GM23248 (cell line): ENCODE results near the gene IRS1.

Source experiments
- EZH2 ChIP-seq: fragments of 200-600 bp; sonication (generic); IDR thresholded peaks from 2 replicates; pipeline ENCODE4 v1.6.1; 2018; ENCODE audit warnings: antibody characterized with exemption, mild to moderate bottlenecking; ENCODE audit not compliant: insufficient read depth, poor library complexity, severe bottlenecking
- EZH2phosphoT487 ChIP-seq: fragments of 200-600 bp; sonication (generic); IDR thresholded peaks from 2 replicates; pipeline ENCODE4 v1.6.1; 2018; ENCODE audit warnings: antibody characterized with exemption, moderate library complexity, mild to moderate bottlenecking, low read depth; ENCODE audit not compliant: insufficient read depth

DNA sequence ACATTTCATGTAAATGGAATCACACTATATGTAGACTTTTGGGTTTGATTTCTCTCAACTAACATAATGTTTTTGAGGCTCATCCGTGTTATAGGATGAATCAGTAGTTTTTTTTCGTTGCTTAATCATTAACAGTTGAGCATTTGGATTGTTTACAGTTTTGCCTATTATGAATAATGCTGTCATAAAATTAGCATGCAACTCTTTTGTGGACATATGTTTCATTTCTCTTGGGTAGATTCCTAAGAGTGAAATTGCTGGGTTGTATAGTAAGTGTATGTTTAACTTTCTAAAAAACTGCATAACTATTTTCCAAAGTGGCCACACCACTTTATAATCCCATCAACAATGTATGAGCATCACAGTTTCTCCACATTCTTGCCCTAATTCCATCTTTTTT lies 28.6 kb upstream of the IRS1 start:
- TF ChIP-seq EZH2phosphoT487 (no peak), EZH2 (no peak)
